ENCODE measurements around the gene CDH24.

The CDH24 gene

DNA sequence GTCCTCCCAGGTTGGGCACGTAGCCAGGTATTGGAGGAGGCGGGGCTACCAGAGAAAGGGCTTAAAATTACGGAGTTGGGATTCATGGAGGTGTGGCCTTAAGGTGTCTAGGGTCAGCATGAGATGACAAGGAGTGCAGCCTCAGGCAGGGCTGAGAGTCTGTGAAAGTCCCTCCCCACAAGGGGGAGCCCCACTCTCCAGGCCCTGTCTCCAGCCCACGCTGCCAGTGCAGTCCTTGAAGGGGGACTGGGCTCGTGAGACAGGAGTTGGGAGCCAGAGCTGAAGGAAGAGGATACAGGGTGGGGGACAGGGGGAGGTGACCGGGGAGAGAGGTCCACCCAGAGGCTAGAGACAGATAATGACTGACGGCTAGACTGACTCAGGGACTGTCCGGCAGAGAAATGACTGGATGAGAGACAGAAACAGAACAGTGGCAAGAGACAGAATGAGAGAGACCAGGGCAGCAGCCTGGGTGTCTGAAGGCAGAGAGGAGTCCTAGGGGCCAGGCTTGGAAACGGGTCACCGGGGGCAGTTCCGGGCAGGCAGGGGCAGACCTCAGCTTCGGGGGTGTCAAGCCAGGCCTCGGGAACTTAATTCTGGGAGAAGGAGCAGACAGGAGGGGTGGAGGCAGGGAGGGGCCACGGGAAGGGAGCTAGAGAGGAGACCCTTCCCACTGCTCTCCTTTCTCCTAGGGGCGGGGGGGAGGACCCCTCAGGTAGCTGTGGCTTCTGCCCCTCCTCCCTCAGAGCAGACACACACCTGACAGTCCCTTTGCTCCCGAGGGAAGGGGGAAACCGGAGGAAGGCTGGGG is 970 bp downstream of the CDH24 start:
- Histone ChIP-seq H3K27me3 (ENCODE audit: control insufficient read depth, insufficient read depth, low read length) (peaks cover 3% of the 10 kb centered on the region), H3K9me3 (ENCODE audit: control insufficient read depth, insufficient read depth, low read length) (no peaks in the 10 kb centered on the region), H3K4me3 (ENCODE audit: low read depth, low read length) (peak overlapping the region; percentile 81), H3K9ac (ENCODE audit: low read depth, low read length) (no peak overlapping the region), H3K4me1 (ENCODE audit: control insufficient read depth, insufficient read depth, low read length) (peaks cover 7% of the 10 kb centered on the region), H3K36me3 (ENCODE audit: control insufficient read depth, insufficient read depth, low read length) (peaks cover 26% of the 10 kb centered on the region)

- Histone ChIP-seq H3K9me3 (ENCODE audit: control insufficient read depth, insufficient read depth, low read length) (no peaks in the 10 kb centered on the region), H3K36me3 (ENCODE audit: control insufficient read depth, insufficient read depth, low read length) (peaks cover 21% of the 10 kb centered on the region), H3K4me3 (ENCODE audit: low read depth, low read length) (peak overlapping the region; percentile 81), H3K27me3 (ENCODE audit: control insufficient read depth, insufficient read depth, low read length) (peaks cover 3% of the 10 kb centered on the region), H3K9ac (ENCODE audit: low read depth, low read length) (no peak overlapping the region), H3K4me1 (ENCODE audit: control insufficient read depth, insufficient read depth, low read length) (peaks cover 7% of the 10 kb centered on the region)
These were observed 1.6 kb downstream of the CDH24 start for GRCh38 chr14:23055621-23056144.

DNA sequence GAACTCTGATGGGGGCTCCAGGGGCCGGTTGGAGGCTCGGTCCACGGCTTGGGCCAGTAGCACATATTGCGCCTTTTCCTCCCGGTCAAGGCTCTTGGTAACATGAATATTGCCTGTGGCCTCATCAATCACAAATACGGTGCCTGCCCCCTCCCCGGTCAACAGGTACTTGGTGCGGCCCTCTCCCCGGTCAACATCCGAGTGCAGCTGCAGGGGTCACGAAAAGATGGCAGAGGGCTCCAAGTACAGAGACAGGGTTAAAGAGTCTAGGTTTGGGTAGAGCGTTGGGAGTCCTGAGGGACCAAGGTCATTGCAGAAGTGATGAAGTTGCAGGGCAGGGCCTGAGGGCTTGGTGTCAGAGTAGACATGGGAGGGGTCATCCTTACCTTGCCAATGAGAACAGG is 2.2 kb downstream of the CDH24 start:
- peaks cover 7% of the 10 kb centered on the region for H3K4me1 ChIP-seq (ENCODE audit: control insufficient read depth, insufficient read depth, low read length)
- H3K27me3 ChIP-seq (ENCODE audit: control insufficient read depth, insufficient read depth, low read length) = peaks cover 3% of the 10 kb centered on the region
- no peak overlapping the region for H3K9ac ChIP-seq (ENCODE audit: low read depth, low read length)
- no peak overlapping the region for H3K4me3 ChIP-seq (ENCODE audit: low read depth, low read length)
- H3K9me3 ChIP-seq (ENCODE audit: control insufficient read depth, insufficient read depth, low read length) = no peaks in the 10 kb centered on the region
- H3K36me3 ChIP-seq (ENCODE audit: control insufficient read depth, insufficient read depth, low read length) = peaks cover 16% of the 10 kb centered on the region

- Histone ChIP-seq H3K9ac (ENCODE audit: low read depth, low read length) (no peak overlapping the region), H3K36me3 (ENCODE audit: control insufficient read depth, insufficient read depth, low read length) (peaks cover 16% of the 10 kb centered on the region), H3K4me1 (ENCODE audit: control insufficient read depth, insufficient read depth, low read length) (peaks cover 7% of the 10 kb centered on the region), H3K27me3 (ENCODE audit: control insufficient read depth, insufficient read depth, low read length) (peaks cover 3% of the 10 kb centered on the region), H3K9me3 (ENCODE audit: control insufficient read depth, insufficient read depth, low read length) (no peaks in the 10 kb centered on the region), H3K4me3 (ENCODE audit: low read depth, low read length) (no peak overlapping the region)
These were observed 3.1 kb downstream of the CDH24 start for GRCh38 chr14:23054000-23054811.

DNA sequence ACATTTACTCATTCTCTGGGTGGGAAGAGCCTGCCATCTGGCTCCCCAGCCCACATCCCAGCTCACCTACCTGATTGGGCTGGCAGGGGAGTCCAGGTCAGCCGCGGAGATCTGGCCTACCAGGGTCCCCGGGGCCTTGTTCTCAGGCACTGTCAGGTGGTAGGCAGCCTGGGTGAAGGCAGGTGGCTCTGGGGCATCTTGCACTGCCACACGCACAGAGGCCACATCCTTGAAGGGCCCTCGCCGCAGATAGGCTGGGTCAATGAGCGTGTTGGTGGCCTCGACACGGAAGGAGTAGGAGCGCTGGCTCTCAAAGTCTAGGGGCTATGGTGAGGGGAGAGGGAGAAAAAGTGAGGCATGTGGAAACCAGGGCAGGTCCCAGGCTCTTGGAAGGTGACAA is 3.9 kb downstream of the CDH24 start:
- H3K9ac ChIP-seq (ENCODE audit: low read depth, low read length) = no peak overlapping the region

DNA sequence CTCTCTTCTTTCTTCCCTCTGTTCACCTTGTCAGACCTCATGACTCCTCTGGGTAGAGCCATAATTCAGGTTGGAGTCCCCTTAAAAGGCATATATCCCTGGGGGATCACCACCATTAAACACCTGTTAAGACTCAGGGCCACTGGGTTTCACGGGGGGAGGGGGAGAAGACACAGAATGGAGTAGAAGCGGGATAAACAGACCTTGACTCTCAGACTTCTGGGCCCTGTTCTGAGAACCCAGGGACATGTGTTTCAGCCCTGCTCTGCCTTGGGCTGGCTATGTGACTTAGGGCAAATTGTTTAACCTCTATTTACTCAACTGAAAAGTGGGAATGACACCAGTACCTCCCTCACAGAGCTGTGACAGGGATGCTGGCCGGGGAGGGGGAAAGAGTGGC is 4.6 kb downstream of the CDH24 start:
- peaks cover 3% of the 10 kb centered on the region for H3K27me3 ChIP-seq (ENCODE audit: control insufficient read depth, insufficient read depth, low read length)
- H3K9ac ChIP-seq (ENCODE audit: low read depth, low read length) = no peak overlapping the region
- peaks cover 9% of the 10 kb centered on the region for H3K36me3 ChIP-seq (ENCODE audit: control insufficient read depth, insufficient read depth, low read length)
- peaks cover 5% of the 10 kb centered on the region for H3K4me1 ChIP-seq (ENCODE audit: control insufficient read depth, insufficient read depth, low read length)
- no peaks in the 10 kb centered on the region for H3K9me3 ChIP-seq (ENCODE audit: control insufficient read depth, insufficient read depth, low read length)
- no peak overlapping the region for H3K4me3 ChIP-seq (ENCODE audit: low read depth, low read length)

More for the DNA sequence above, 3.9 kb downstream of the CDH24 start:
- Histone ChIP-seq H3K27me3 (ENCODE audit: control insufficient read depth, insufficient read depth, low read length) (peaks cover 3% of the 10 kb centered on the region), H3K36me3 (ENCODE audit: control insufficient read depth, insufficient read depth, low read length) (peaks cover 9% of the 10 kb centered on the region), H3K9me3 (ENCODE audit: control insufficient read depth, insufficient read depth, low read length) (no peaks in the 10 kb centered on the region), H3K4me3 (ENCODE audit: low read depth, low read length) (no peak overlapping the region), H3K4me1 (ENCODE audit: control insufficient read depth, insufficient read depth, low read length) (peaks cover 7% of the 10 kb centered on the region)

DNA sequence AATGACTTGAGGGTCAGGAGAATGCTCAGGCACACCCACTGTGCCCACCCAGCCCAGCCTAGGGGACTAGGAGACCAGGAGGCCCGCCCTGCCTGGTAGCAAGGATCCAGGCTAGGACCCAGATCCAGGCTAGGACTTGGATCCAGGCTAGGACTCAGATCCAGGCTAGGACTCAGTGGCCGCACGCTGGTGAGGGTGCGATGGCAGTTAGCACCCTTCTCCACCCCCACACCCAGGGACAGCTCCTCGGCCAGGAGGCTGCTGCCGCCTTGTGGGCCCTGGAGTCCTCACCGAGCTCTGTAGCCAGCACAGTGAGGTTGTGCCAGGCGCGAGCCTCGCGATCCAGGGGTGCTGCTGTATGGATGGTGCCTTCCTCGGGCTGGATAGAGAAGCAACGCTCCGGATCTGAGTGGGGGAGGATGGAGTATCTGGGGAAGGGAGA is 5.1 kb downstream of the CDH24 start:
- H3K36me3 ChIP-seq (ENCODE audit: control insufficient read depth, insufficient read depth, low read length) = peaks cover 9% of the 10 kb centered on the region
- no peak overlapping the region for H3K4me3 ChIP-seq (ENCODE audit: low read depth, low read length)
- peaks cover 3% of the 10 kb centered on the region for H3K27me3 ChIP-seq (ENCODE audit: control insufficient read depth, insufficient read depth, low read length)
- H3K9ac ChIP-seq (ENCODE audit: low read depth, low read length) = no peak overlapping the region
- peaks cover 5% of the 10 kb centered on the region for H3K4me1 ChIP-seq (ENCODE audit: control insufficient read depth, insufficient read depth, low read length)
- no peaks in the 10 kb centered on the region for H3K9me3 ChIP-seq (ENCODE audit: control insufficient read depth, insufficient read depth, low read length)

GRCh38 chr14:23051141-23052057 is 5.9 kb downstream of the CDH24 start:
- Histone ChIP-seq H3K36me3 (ENCODE audit: control insufficient read depth, insufficient read depth, low read length) (peaks cover 9% of the 10 kb centered on the region), H3K27me3 (ENCODE audit: control insufficient read depth, insufficient read depth, low read length) (no peaks in the 10 kb centered on the region), H3K9me3 (ENCODE audit: control insufficient read depth, insufficient read depth, low read length) (no peaks in the 10 kb centered on the region), H3K4me3 (ENCODE audit: low read depth, low read length) (no peak overlapping the region), H3K9ac (ENCODE audit: low read depth, low read length) (no peak overlapping the region), H3K4me1 (ENCODE audit: control insufficient read depth, insufficient read depth, low read length) (peaks cover 5% of the 10 kb centered on the region)

GRCh38 chr14:23049011-23049410 is 8.3 kb downstream of the CDH24 start:
- Histone ChIP-seq H3K36me3 (ENCODE audit: control insufficient read depth, insufficient read depth, low read length) (peaks cover 7% of the 10 kb centered on the region), H3K27me3 (ENCODE audit: control insufficient read depth, insufficient read depth, low read length) (no peaks in the 10 kb centered on the region), H3K4me1 (ENCODE audit: control insufficient read depth, insufficient read depth, low read length) (no peaks in the 10 kb centered on the region), H3K9me3 (ENCODE audit: control insufficient read depth, insufficient read depth, low read length) (no peaks in the 10 kb centered on the region), H3K4me3 (ENCODE audit: low read depth, low read length) (no peak overlapping the region), H3K9ac (ENCODE audit: low read depth, low read length) (no peak overlapping the region)

DNA sequence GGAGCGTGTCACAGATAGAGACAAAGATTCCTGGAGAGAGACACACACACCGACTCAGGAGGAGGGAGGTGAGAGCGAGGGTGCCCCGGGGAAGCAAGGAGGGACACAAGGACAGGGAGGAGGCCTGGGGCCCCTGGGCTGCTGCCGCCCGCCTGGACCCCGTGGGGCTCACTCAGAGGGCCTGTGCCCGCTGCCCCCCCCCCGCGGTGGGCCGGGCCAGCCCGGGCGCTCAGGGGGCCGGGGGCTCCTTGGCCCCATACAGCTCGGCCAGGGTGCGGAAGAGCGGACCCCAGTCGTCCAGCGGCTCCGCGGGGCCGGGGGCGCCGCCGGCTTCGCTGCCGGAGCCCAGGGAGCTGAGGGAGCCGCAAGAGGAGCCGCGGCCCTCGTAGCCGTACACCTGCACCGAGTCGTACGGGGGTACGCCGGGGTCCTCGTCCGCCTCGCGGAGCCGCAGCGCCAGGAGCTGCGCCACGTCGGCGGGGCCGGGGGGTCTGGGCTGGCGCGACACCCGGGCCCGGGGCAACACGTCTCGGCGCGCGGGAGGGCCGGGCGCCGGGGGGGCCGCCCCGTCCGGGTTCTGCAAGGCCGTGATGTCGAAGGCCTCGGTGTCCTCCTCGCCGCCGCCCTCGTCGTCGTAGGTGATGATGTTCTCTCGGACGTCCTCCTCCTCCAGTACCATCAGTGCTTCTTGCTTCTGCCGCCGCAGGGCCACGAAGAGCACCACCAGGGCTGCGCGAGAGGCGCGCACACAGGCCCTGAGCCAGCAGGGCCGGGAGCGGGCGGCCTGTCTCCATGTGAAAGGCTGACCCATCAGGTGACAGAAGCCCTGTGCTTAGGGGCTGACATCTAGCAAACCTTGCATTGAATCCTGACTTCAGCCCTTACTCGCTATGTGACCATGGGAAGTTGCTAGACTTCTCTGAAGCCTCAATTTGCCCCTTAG is 9.3 kb downstream of the CDH24 start:
- Histone ChIP-seq H3K9me3 (ENCODE audit: control insufficient read depth, insufficient read depth, low read length) (no peaks in the 10 kb centered on the region), H3K4me1 (ENCODE audit: control insufficient read depth, insufficient read depth, low read length) (no peaks in the 10 kb centered on the region), H3K9ac (ENCODE audit: low read depth, low read length) (no peak overlapping the region), H3K36me3 (ENCODE audit: control insufficient read depth, insufficient read depth, low read length) (peaks cover 5% of the 10 kb centered on the region), H3K27me3 (ENCODE audit: control insufficient read depth, insufficient read depth, low read length) (no peaks in the 10 kb centered on the region), H3K4me3 (ENCODE audit: low read depth, low read length) (no peak overlapping the region)

Measured in iPS-15b (cell line).